Cerebellar nuclear complex (tissue), 1 donor: Measurements from ENCODE around the gene MRI1.
A peak's percentile ranks its signal among the peaks of the same experiment; 100 is the strongest.
"Not testable (repeated sequence)": the region's sequence is repeated elsewhere in the genome, so short reads cannot be mapped to it uniquely, and the experiment has no call there.

ENCODE experiments used
- DNase-seq, 2 experiments: peaks; one replicate each; lab custom pipeline; 2025; lab: John Stamatoyannopoulos, UW

Gene MRI1

DNA sequence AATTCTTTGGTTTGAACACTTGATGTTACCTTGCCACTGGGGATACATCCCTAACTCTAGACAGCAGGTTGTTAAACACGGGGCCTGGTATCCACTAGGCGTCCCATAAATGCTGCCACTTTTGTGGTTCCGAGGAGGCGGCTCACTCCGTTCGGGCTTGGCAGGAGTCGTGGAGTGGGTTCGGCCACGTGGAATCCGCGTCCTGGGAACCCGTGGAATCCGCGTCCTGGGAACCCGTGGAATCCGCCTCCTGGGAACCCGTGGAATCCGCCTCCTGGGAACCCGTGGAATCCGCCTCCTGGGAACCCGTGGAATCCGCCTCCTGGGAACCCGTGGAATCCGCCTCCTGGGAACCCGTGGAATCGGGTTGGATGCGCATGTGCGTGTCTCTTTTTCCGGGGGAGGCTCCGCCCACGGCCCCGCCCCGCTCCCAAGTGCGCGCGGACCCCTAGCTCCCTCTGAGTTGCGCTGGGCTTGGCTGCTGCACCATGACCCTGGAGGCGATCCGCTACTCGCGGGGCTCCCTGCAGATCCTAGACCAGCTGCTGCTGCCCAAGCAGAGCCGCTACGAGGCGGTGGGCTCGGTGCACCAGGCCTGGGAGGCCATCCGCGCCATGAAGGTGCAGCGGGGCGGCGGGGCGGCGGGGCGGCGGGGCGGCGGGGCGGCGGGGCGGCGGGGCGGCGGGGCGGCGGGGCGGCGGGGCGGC lies at the start of gene MRI1:
Gene MRI1 (plus strand): TSS at position 422 of the 707 bp plus-strand sequence. CDS start 67 bp downstream, at position 489.
- peak in 1 of 2 experiments; percentile 26 for DNase-seq

DNA sequence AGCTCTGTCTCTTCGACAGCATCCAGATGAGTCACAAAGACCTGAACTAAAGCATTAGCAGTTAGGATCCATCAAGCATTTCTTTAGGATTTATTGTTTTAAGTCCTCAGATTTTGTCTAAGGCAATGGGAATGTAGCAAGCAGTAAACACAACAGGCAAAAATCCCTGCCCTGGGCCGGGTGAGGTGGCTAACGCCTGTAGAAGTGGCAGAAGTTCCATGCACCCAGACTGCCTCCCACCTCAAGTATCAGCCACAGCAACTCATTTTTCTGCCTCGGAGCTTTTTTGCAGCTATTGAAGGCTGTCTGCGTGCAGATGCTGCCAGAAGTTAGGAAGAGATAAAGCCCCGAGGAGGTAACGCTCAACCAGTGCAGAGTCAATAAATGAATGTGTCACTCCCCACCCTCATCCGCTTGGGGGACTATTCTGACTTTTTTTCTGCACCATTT lies 47.1 kb upstream of the MRI1 start:
- DNase-seq, result no peak

DNA sequence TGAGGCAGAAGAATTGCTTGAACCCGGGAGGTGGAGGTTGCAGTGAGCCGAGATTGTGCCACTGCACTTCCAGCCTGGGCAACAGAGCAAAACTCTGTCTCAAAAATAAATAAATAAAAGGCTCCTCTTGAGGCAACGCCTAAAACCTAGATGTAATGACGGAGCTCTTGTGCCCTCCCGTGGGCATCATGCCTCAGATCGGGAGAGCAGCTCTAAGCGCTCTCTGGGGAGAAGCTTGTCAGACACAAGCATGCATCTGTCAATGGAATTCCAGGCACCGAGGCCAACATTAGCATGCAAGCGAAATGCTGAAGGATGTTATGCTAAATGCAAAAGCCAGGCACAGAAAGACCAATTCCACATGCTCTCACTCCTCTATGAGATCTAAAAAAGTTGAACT lies 45.6 kb upstream of the MRI1 start:
- no peak for DNase-seq

DNA sequence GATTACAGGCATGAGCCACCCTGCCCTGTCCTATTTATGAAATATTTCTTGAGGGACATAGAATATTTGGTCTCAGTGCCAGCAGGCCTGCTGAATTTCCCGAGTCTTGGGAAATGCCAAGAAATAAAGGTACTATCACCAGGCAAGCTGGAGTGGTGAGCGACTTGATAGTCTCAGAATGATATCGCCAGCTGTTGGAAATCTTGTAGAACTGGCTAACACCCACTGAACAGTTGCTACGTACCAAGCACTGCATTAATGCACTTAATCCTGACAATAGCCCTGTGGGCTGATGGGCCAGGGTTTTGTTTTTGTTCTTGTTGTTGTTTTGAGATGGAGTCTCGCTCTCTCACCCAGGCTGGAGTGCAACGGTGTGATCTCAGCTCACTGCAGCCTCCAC lies 42.2 kb upstream of the MRI1 start:
- no peak for DNase-seq

DNA sequence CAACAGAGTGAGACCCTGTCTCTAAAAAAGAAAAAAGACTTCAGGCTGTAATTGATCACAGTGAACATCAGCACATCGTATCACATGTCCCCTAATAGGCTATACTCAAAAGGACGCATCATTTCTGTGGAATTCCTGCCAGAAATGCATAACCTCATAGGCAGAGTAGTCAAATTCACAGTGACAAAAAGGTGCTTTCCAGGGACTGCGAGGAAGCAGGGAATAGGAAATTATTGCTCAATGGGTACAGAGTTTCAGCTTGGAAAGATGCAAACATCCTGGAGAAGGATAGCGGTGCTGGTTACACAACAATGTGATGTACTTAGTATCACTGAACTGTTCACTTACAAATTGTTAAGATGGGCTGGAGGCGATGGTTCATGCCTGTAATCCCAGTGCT lies 41.1 kb upstream of the MRI1 start:
- DNase-seq, result no peak

DNA sequence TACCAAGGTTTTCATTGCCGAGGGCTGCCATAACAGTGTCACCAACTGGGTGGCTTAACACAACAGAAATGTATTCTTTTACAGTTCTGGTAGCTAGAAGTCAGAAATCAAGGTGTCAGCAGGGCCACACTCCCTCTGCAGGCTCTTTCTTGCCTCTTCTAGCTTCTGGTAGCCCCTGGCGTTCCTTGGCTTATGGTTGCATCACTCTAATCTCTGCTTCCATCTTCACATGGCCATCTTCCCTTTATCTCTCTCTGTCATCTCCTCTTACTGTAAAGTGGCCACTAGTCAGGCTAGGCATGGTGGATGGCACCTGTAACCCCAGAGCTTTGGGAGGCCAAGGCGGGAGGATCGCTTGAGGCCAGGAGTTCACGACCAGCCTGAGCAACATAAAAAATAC lies 38.0 kb upstream of the MRI1 start:
- DNase-seq, result no peak

DNA sequence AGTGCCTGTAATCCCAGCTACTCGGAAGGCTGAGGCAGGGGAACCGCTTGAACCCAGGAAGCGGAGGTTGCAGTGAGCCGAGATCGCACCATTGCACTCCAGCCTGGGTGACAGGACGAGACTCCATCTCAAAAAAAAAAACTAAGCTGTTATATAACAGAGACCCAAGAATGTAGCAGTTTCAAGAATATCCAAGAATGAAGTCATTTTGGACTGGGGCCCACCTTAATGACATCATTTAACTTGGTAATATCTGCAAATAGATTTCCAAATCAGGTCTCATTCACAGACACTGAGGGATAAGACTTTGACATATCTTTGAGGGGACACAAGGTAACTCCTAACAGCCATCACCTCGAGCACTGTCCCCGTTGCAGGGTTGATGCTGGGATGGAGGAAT lies 36.5 kb upstream of the MRI1 start:
- no peak for DNase-seq

DNA sequence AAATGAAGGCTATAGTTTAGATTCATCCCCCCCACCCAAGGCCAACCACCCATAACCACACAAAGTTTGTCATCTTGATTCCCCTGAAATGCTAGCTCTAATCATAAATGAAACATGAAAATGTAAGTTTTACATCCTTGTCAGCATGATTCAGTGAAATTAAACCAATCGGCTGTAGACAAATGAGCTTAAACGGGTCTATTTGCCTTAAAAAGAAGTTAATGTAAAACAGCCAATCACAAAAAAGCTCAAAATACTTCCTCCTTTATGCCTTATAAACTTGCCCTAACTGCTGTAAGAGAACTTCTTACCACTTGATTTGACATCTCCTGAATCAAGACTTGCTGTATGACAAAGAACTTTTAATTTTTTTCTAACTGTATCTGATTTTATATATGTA lies 34.5 kb upstream of the MRI1 start:
- DNase-seq, result no peak

DNA sequence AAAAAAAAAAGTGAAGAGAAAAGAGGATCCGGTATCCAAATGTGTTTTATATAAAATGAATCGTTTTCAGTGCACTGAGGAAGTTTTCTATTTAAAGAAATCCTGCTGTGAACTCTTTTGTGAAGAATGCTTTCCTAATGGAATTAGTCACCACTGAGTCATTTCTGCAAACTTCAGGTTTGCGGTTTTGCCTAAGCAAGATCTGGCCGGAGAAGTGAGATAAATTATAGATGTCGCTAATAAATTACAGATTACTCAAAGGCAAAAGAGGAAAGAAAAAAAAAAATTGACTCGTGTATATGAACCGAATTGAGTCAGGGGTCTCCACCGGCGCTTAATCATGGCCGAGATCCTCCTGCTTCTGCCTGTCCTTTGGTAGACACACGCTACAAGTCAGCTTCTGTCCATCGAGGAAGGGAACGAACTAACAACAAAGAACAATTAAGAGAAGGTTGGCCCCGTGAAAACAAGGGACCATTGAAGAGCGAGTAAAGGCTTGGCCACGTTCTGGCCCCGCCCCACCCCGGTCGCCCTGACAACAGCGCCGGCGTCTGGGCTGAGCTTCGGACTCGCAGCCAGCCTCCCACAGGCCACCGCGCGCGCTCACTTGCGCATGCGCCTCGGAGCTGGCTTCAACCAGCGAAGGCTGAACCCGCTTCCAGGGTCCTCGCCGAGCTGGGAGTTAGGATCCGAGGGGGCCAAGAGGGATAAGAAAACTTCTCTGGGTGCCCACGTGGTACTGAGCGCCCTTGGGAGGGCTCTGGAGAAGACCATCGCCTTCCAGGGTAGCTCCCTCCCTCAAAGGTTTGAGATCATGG lies 33.0 kb upstream of the MRI1 start:
- peak; percentile 72 to 77 for DNase-seq

DNA sequence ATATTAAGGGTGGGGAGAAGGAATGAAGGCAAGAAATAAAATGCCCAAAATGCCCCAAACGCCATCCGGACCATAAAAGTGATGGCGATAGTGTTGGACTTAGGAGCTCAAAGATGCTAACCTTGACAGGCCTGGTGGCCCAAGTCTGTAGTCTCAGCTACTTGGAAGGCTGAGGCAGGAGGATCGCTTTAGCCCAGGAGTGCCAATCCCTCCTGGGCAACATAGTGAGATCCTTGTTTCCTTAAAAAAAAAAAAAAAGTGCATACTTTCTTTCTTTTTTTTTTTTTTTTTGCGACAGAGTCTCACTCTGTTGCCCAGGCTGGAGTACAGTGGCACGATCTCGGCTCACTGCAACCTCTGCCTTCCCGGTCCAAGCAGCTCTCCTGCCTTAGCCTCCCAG lies 32.0 kb upstream of the MRI1 start:
- no peak for DNase-seq

DNA sequence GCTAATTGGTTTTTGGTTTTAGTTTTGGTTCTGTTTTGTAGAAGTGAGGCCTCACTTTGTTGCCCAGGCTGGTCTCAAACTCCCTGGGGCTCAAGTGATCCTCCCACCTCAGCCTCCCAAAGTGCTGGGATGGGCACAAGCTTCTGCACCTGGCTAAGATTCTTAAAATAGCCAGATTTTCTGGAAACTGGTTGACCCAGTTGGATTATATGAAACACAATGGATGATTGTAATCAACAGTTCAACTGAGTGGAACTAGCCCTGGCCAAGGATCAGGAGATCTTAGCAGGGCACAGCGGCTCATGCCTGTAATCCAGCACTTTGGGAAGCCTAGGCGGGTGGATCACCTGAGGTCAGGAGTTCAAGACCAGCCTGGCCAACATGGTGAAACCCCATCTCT lies 29.6 kb upstream of the MRI1 start:
- DNase-seq, result no peak

DNA sequence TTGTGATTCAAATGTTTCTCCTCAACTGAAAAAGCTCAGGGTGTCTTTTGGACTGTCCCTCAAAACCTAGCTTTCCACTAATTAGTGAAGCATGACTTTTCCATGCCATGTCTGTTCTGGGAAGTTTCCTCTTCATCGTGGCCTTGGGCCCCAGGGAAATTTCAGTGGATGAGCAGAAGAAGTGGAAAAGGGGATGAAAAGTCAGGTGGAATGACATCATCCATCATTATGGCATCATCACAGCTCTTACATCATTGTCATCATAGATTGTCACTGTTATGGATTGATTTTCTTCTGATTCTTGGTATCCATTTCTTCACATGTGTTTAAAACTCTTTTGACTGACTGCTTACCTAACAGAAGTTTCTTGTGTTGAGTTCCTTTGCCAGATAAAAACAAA lies 26.2 kb upstream of the MRI1 start:
- DNase-seq, result no peak

DNA sequence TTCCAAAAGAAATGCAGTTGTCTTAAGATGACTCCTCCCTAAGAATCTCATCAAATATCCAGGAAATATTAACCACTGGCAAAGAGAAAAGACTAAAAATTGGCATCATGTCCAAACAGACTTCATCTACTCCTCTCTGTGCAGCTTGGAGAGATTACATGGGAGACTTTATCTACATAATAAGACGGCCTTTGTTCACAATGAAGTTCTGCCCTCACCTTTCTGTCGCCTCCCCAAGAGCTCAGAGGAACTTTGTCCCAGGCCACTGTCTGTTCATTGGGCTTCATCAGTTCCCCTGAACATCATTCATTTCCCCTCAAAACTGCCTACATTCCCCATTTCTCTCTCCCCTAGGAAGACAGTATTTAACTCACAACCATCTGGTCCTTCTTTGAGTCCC lies 22.4 kb upstream of the MRI1 start:
- DNase-seq, result no peak

DNA sequence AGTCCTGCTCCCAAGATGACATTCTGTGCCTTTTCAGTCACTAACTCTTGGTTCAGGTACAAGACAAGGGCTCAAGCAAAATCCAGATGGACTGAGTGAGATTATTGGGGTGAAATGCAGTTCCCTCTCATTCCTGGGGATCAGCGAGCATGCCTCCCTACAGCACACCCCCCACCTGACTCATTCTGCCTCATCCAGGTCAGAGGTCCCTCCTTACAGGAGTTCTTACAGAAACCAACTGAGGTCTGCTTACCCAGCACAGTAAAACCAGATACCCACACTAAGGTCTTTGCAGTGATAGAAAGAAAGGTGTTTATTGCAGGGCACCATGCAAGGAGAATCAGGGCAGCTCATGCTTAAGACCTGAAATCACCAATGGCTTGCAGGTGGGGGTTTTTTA lies 21.6 kb upstream of the MRI1 start:
- no peak for DNase-seq

DNA sequence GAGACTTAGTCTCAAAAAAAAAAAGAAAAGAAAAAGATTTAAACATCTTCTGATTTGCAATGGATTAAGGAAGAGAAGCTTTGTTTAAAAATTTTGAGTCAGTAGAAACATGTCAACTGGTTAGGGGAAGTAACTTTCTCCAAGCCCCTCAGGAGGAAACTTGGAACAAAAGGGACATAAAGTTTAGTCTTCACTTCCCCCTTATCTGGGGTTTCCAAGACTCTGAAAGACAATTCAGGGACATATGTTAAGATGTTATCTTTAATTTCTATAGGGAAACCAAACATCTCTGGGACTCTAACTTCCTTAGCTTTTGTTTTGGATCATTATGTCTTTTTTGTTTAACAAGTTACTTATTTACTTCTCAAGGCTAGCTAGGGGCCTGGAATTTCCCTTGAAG lies 20.1 kb upstream of the MRI1 start:
- DNase-seq, result no peak

DNA sequence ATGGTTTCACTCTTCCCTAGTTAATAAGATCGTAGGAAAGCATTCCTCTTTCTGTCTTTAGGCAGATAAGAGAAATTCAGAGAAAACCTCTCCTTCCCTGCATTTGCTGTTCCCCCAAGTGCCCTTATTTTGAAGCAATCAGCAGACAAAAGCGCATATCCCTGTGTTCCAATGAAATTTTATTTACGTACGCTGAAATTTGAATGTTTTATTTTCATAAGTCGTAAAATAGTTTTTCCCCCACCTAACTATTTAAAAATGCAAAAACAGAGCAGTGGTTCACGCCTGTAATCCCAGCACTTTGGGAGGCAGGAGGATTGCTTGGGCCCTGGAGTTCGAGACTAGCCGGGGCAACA lies 17.2 kb upstream of the MRI1 start:
- DNase-seq, result no peak

DNA sequence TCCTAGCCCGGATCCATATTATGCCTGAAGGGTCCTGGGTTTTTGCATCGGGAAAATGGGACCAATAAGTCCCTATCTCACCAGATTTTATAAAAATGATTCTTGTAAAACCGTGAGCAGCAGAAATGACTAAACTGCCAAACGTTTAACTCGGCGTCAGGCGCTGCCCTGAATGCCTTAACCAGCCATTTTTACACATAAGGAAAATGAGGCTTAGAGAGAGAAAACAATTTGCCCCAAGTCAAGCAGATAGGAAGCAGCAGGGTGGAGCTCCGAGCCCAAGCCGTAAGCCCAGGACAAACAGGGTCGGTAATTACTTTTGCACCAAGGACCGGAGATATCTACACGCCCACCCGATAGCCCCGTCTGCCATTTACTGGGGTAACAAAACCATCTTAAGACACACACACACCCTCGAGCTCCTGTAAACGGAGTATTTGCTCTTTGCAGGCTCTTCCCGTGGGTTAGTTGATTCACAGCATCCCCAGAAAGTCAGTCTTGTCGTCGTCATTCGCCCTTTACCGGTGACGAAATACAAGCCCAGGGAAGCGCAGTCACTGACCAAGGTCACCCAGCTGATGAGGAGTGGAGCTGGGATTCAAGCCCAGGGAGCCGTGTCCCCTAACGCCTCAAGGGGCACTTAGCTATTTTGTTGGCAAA lies 16.0 kb upstream of the MRI1 start:
- DNase-seq, result no peak

DNA sequence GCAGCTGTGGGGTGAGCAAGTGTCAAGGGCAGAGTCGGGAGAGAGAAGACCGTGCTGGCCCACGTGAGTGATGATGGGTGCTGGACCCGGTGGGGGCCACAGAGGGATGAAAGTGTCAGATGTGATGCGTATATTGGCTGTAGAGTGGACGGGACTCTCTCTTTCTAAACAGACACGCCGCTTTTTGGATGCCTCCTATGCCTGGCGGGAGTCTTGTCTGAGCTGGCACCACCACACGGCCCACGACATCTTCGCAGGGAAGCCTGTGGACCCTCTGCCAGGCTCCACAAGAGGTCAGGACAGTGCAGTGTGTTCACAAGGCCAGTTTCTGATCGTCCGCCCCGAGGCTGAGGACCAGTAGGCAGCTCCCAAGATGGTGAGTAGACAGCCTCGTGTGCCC lies 12.9 kb upstream of the MRI1 start:
- no peak for DNase-seq

DNA sequence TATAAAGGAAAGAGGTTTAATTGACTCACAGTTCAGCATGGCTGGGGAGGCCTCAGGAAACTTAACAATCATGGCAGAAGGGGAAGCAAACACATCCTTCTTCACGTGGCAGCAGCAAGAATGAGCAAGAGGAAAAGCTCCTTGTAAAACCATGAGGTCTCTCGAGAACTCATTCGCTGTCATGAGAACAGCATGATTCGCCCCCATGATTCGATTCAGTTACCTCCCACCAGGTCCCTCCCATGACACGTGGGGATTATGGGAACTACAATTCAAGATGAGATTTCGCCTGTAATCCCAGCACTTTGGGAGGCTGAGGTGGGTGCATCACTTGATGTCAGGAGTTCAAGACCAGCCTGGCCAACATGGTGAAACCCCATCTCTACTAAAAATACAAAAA lies 10.7 kb upstream of the MRI1 start:
- not testable (repeated sequence) for DNase-seq

DNA sequence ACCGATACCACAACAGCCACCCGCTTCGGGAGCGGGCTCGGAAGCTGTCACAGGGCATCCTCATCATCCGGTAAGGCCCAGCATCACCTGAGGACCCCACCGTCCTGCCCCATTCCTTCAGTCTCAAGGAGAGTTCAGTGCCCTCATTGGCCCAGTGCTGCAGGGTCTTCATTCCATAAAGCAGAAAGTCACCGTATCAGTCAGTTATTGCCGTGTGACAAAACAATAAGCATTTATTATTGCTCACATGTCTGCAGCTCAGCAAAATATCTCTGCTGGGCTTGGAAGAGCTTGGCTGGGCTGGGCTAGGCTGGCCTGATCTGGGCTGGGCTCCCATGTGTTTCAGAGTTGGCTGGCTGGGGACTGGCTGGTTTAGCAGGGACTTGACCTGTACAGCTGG lies 8.1 kb upstream of the MRI1 start:
- no peak for DNase-seq

DNA sequence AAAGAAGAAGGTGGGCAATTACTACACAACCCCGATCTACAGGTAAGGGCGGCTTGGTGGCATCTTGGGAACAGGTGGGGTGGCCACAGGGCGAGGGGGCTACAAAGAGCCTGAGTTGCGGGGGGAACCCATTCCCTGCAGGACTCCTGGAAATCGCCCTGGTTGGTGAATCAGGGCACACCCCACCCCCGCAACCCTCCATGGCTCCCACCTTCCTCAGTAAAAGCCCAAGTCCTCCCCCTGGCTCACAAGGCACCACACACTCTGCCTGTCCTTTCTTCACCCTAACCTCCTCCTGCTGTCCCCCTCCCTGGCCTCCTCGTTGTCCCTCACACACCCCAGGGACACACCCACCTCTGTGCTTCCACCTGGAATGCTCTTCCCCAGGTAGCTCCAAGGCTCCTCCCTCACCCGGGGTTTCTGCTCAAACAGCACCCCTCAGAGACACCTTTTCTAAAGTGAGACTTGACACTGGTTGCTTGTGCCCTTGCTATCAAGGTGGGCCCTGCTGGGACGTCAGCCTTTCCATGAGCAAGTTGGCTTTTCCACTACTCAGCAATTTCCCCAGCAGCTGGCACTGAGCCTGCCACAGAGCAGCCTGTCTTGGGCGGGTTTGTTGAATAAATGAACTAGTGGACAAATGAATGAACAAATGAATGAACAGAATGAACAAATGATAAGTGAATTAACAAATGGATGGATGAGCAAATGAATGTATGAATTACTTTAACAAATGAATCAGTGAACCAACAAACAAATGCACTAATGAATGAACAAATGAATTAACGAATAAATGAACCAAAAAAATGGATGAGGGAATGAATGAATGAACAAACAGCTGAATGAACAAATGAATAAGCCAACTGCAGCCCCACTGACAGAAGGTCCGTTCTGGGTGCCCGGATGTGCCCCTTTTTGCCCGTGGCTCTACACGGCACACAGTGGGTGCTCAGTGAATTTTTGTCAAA lies 6.2 kb upstream of the MRI1 start:
- DNase-seq, result no peak

DNA sequence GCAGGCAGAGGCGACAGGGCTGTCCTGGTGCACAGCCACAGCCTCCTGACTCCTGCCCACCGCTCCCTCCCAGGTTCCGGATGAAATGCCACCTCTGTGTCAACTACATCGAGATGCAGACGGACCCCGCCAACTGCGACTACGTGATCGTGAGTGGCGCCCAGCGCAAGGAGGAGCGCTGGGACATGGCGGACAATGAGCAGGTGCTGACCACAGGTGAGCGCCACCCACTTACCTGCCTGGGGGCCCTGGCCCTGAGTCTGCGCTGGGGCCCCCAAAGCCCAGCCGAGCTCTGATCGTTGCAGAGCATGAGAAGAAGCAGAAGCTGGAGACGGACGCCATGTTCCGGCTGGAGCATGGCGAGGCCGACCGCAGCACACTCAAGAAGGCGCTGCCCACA lies 5.5 kb upstream of the MRI1 start:
- no peak for DNase-seq
